Activated naive CD4-positive, alpha-beta T cell treated with anti-CD3 and anti-CD28 coated beads, Interleukin-2, amount 50 U/mL, for 16 hours (primary cell): ENCODE data around the gene BTG2.
"Not testable (repeated sequence)": the region's sequence is repeated elsewhere in the genome, so short reads cannot be mapped to it uniquely, and the experiment has no call there.

Experiments
- DNase-seq: peaks from one replicate; pipeline ENCODE4 v3.0.0-alpha.2; 2020

BTG2 gene, protein sequence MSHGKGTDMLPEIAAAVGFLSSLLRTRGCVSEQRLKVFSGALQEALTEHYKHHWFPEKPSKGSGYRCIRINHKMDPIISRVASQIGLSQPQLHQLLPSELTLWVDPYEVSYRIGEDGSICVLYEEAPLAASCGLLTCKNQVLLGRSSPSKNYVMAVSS

DNA sequence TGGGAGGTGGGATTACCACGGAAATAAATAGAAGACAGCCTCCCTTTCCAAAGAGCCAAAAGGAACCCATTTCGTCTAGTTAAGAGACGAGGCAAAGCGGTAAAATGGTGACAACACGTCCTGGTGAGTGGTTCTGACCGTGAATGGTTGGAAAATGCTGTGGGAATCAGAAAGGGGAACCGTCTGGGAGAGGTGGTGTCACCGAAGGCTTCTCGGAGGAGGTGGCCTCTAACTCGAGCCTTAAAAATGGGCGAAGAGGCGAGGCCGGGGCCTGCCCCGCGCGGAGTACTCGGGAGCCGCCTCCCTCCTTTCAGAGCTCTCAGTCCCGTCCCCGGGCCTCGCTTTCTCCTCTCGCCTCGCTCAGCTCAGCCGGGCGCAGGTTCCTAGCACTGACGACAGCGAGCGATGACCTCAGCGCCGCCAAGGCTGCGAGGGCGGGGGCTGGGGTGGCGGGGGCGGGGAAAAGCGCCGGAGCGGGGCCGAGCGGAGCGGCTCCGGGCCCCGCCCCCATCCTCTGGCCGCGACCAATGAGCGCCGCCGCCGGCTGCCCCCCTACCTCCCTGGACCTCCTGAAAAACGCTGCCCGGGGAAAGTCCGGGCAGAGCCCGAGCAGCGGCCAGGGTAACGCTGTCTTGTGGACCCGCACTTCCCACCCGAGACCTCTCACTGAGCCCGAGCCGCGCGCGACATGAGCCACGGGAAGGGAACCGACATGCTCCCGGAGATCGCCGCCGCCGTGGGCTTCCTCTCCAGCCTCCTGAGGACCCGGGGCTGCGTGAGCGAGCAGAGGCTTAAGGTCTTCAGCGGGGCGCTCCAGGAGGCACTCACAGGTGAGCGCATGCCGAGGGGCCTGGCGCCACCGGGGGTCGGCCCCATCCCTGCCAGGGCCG lies at the start of gene BTG2:
BTG2 (plus strand) TSS at position 601 of the 890 bp plus-strand sequence; CDS start at position 689, 88 bp downstream.
- DNase-seq: peak; percentile 87

GRCh38 chr1:203256636-203257035 lies 48.7 kb upstream of the BTG2 start:
- DNase-seq: not testable (repeated sequence)

GRCh38 chr1:203263496-203263895 lies 41.8 kb upstream of the BTG2 start:
- no peak for DNase-seq

DNA sequence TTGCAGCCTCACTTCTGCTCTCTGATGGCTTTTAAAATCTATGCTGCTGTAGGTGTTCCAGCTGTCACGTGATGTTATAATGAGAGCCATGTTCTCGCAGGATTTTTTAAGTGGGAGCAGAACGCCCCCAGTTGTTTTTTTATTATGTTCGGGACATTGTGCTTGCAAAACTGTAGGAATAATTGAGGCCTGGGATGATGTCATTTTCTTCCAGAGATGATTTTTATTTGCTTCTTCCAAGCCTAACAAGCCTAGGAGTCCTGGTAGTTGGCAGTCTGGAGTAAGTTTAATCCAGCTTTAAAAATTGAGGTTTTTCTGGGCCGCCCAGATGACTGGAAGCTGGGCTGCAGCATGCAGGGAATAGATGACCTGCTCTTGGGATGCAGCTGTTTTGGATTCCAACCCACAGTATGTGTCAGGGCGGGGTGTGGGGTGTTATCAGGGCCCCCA lies 41.2 kb upstream of the BTG2 start:
- no peak for DNase-seq

- no peak for DNase-seq
These were observed 39.8 kb upstream of the BTG2 start for GRCh38 chr1:203265541-203265940.

DNA sequence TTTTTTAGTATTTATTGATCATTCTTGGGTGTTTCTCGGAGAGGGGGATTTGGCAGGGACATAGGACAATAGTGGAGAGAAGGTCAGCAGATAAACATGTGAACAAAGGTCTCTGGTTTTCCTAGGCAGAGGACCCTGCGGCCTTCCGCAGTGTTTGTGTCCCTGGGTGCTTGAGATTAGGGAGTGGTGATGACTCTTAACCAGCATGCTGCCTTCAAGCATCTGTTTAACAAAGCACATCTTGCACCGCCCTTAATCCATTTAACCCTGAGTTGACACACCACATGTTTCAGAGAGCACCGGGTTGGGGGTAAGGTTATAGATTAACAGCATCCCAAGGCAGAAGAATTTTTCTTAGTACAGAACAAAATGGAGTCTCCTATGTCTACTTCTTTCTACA lies 39.2 kb upstream of the BTG2 start:
- not testable (repeated sequence) for DNase-seq

GRCh38 chr1:203267347-203267846 lies 37.9 kb upstream of the BTG2 start:
- peak; percentile 78 for DNase-seq

DNA sequence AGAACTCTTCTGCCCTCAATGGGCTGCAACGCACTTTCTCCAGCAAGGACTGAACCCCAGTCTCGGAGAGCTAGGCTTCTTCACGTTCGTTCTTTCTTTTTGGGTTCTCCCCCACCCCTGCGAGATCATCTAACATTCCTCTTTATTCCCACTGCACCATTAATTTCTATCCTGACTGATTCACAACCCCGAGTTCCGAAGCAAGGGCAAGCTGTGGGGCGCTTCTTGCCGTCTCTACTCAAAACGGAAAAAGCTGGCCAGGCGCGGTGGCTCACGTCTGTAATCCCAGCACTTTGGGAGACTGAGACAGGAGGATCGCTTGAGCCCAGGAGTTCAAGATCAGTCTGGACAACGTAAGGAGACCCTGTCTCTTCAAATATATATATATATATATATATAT lies 37.4 kb upstream of the BTG2 start:
- no peak for DNase-seq

- DNase-seq: no peak
These were observed 36.2 kb upstream of the BTG2 start for GRCh38 chr1:203268901-203269653.

DNA sequence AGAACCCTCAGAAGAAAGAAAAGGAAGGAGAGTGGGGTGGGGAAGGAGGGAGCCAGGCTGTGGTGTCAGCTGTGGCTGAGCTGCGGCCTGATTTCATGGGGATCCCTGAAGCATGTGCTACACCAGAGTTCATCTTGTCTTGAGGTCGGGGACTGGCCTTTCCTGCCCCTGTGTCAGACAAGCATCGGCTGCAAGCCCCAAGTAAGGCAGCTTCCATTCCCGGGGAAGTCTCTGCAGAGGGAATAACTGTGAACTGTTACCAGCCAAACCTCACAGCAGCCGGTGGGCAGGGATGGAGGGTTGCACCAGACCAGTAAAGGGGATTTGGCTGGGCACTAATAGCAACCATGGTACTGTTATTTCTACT lies 35.7 kb upstream of the BTG2 start:
- DNase-seq: no peak

- no peak for DNase-seq
These were observed 34.9 kb upstream of the BTG2 start for GRCh38 chr1:203270448-203270847.

GRCh38 chr1:203271018-203271743 lies 34.1 kb upstream of the BTG2 start:
- DNase-seq: peak; percentile 76

GRCh38 chr1:203271962-203272632 lies 33.2 kb upstream of the BTG2 start:
- no peak for DNase-seq

- DNase-seq: no peak
These were observed 32.6 kb upstream of the BTG2 start for GRCh38 chr1:203272633-203273205.

- DNase-seq: peak; percentile 92
These were observed 32.0 kb upstream of the BTG2 start for GRCh38 chr1:203273206-203273868.

- DNase-seq: no peak
These were observed 31.3 kb upstream of the BTG2 start for GRCh38 chr1:203273869-203274602.

- DNase-seq: no peak
These were observed 30.5 kb upstream of the BTG2 start for GRCh38 chr1:203274603-203275381.

DNA sequence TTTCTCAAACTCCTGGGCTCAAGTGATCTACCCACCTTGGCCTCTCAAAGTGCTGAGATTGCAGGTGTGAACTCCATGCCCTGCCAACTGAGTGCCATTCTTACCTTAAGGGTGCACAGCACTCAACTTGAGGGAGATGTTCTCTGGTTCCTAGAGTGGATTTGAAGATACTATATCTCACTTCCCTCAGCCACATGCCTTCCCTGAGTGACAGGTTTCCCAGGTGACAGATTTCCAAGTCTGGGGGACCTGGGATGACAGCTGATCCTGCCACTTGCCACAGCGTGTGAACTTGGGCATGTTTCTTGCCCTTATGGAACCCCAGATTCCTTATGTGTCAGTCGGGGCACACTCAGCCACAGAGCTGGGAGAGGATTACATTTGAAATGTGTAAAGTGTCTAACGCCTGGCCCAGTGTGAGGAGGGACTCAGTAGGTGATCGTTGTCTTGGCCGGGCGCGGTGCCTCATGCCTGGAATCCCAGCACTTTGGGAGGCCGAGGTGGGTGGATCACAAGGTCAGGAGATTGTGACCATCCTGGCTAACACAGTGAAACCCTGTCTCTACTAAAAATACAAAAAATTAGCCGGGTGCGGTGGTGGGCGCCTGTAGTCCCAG lies 29.6 kb upstream of the BTG2 start:
- no peak for DNase-seq

DNA sequence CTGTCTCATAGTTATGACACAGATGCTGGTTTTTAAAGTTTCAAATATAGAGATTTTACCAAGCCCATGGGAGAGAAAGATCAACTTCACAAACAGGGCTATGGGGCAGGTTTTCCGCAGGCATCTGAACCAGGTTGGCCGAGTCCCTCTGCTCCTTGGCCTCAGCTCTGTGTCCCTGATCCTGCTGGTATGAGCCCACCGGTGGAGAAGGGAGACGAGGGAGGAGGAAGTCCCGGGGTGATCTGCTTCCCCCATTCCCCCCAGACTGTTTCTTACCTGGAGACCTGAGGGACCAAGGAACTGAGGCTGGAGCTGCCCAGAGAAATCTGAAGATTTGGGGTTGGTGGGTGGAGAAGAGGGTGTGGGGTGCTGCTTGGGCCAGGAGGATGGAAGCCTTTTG lies 28.9 kb upstream of the BTG2 start:
- DNase-seq: no peak
